Neural progenitor cell (in vitro differentiated cells): ENCODE results near the gene HPSE2.

Experiments used
- CTCF ChIP-seq: fragments of 200-600 bp; sonication (generic); IDR thresholded peaks from 2 replicates; pipeline ENCODE4 v1.5.1; 2017; ENCODE audit warnings: antibody characterized with exemption, mild to moderate bottlenecking
- EZH2 ChIP-seq: fragments of 200-600 bp; sonication (generic); IDR thresholded peaks from 2 replicates; pipeline ENCODE4 v1.6.1; 2017; ENCODE audit warnings: antibody characterized with exemption, mild to moderate bottlenecking, moderate library complexity
- EZH2phosphoT487 ChIP-seq: fragments of 200-600 bp; sonication (generic); IDR thresholded peaks from 2 replicates; pipeline ENCODE4 v1.6.1; 2017; ENCODE audit warnings: antibody characterized with exemption

- TF ChIP-seq CTCF (no peak), EZH2 (no peak), EZH2phosphoT487 (no peak)
Observed at GRCh38 chr10:99123336-99123735, 112.3 kb downstream of the HPSE2 start.
